Lung (tissue), 16 donors: ENCODE results near the gene CFAP74. TPM values are rescaled to one million over a fixed set of nuclear protein-coding genes. Genes with fewer than 3 reads are reported as not detected.

ENCODE experiments used
- ATAC-seq: fragments of 200-7000 bp; cut with Tn5 transposase; one replicate; pipeline ENCODE4 v1.9.1; 2020; ENCODE audit warnings: moderate number of reproducible peaks; ENCODE audit not compliant: insufficient read depth, low FRiP score
- DNase-seq, 3 donors: peaks; one replicate each; pipeline ENCODE4 v3.0.0-alpha.2; 2013 to 2017
- H3K27ac ChIP-seq, 2 donors: one replicate each; pipeline ENCODE4 v1.5.1; 2013; ENCODE audit warnings: mild to moderate bottlenecking in 2 of 2, moderate library complexity in 2 of 2, control low read depth in 1 of 2, inconsistent platforms in 1 of 2, low read depth in 1 of 2, low read length in 1 of 2
- H3K27me3 ChIP-seq, 3 donors: one replicate each; pipeline ENCODE4 v1.5.1; 2013; ENCODE audit warnings: low read length in 2 of 3; ENCODE audit not compliant: control insufficient read depth in 3 of 3, insufficient read depth in 3 of 3
- H3K36me3 ChIP-seq, 4 donors: one replicate each; pipeline ENCODE4 v1.5.1; 2013; ENCODE audit warnings: low read length in 4 of 4, mild to moderate bottlenecking in 1 of 4, moderate library complexity in 1 of 4; ENCODE audit not compliant: control insufficient read depth in 4 of 4, insufficient read depth in 4 of 4
- H3K4me1 ChIP-seq, 5 donors: one replicate each; pipeline ENCODE4 v1.5.1; 2013; ENCODE audit warnings: low read length in 5 of 5, mild to moderate bottlenecking in 2 of 5, moderate library complexity in 1 of 5; ENCODE audit not compliant: control insufficient read depth in 5 of 5, insufficient read depth in 5 of 5
- H3K4me3 ChIP-seq: one replicate; pipeline ENCODE4 v1.5.1; 2013; ENCODE audit warnings: mild to moderate bottlenecking, control low read depth, moderate library complexity
- H3K9ac ChIP-seq, 2 donors: one replicate each; pipeline ENCODE4 v1.5.1; 2013; ENCODE audit warnings: low read length in 2 of 2, control low read depth in 1 of 2; ENCODE audit not compliant: insufficient read depth in 1 of 2
- H3K9me3 ChIP-seq, 4 donors: one replicate each; pipeline ENCODE4 v1.5.1; 2013; ENCODE audit warnings: low read length in 3 of 4, mild to moderate bottlenecking in 1 of 4, moderate library complexity in 1 of 4; ENCODE audit not compliant: control insufficient read depth in 4 of 4, insufficient read depth in 3 of 4
- CTCF ChIP-seq: IDR thresholded peaks from 2 replicates; pipeline ENCODE4 v1.5.1; 2012; ENCODE audit warnings: mild to moderate bottlenecking; ENCODE audit errors: control extremely low read depth, extremely low read depth
- WGBS, 2 donors: extraction: QIAGEN DNeasy Blood & Tissue Kit; methylation state at CpG; one replicate each; pipeline ENCODE4 v1.1.7; 2013; 5-methylcytosine and 5-hydroxymethylcytosine counted together
- long read RNA-seq, 5 donors: transcript quantifications; one replicate each; lab custom pipeline, GENCODE V29; 2026
- polyA plus RNA-seq, 2 donors: library from polyadenylated mRNA; stranded (reverse); fragments of 200-250 nt; gene quantifications; one replicate each; pipeline ENCODE4 v1.2.1, GENCODE V29; 2013
- total RNA-seq, 2 donors: library from RNA; depleted of rRNA in 1 of 2; stranded (reverse); fragments of >200 nt in 1 of 2; gene quantifications; one replicate each; pipeline ENCODE4 v1.2.1, GENCODE V29; 2014 to 2021
- donor health status: control.
- donor health status: control.
- donor health status: Bipolar disorder and iron deficiency.
- donor health status: healthy.
- donor health status: DM: yes; HTN: yes; CAD: no.

CFAP74 gene
- total RNA-seq (10 to 100 TPM in 1 of 2 donors, 1 to 10 TPM in 1; 7.3 to 20.8 TPM), polyA plus RNA-seq (1 to 10 TPM; 3.1 to 3.2 TPM)
- long read RNA-seq, donor 1, result 0 reads
- long read RNA-seq, donor 2, result 0 reads
- long read RNA-seq, donor 3, result 0 reads
- long read RNA-seq, donor 4, result 0 reads
- long read RNA-seq, donor 5, result 0 reads

GRCh38 chr1:2003541-2004131 lies at the start of gene CFAP74:
TSS of gene CFAP74 (minus strand) at chr1:2003786. CDS start at chr1:1990956, 12,830 bp downstream.
- H3K27ac ChIP-seq, result no peak within 1 kb of the TSS
- no peaks in the 10 kb centered on the region for H3K36me3 ChIP-seq
- ATAC-seq (no peak), DNase-seq (peak; percentile 80 to 86 (median 85))
- peaks cover 0 to 7% (median 3%) of the 10 kb centered on the region in 5 donors for H3K4me1 ChIP-seq
- no peak within 1 kb of the TSS for H3K9ac ChIP-seq
- 3 to 6% methylated on average over 49 of the region's 49 CpGs for WGBS, 2 donors
- no peaks in the 10 kb centered on the region for H3K27me3 ChIP-seq
- TF ChIP-seq CTCF, result no peak
- no peaks in the 10 kb centered on the region for H3K9me3 ChIP-seq
- no peak within 1 kb of the TSS for H3K4me3 ChIP-seq

- Histone ChIP-seq H3K4me3 (no peak overlapping the region), H3K9me3 (no peaks in the 10 kb centered on the region), H3K36me3 (no peaks in the 10 kb centered on the region), H3K9ac (no peak overlapping the region), H3K4me1 (peaks cover 0 to 15% (median 0%) of the 10 kb centered on the region in 5 donors), H3K27me3 (peaks cover 0 to 9% (median 7%) of the 10 kb centered on the region in 3 donors), H3K27ac (peak overlapping the region in 1 of 2 donors; percentile 56)
- ATAC-seq (no peak), DNase-seq (no peak)
- WGBS, 2 donors, result 86 to 91% methylated on average over 17 of the region's 17 CpGs
- no peak for TF ChIP-seq CTCF
Observed at GRCh38 chr1:2053217-2053616, 49.6 kb upstream of the CFAP74 start.

GRCh38 chr1:2052756-2053155 lies 49.2 kb upstream of the CFAP74 start:
- H3K27me3 ChIP-seq, result peaks cover 0 to 9% (median 8%) of the 10 kb centered on the region in 3 donors
- H3K36me3 ChIP-seq, result no peaks in the 10 kb centered on the region
- 81 to 82% methylated on average over 10 of the region's 10 CpGs for WGBS, 2 donors
- peak overlapping the region in 1 of 2 donors; percentile 56 for H3K27ac ChIP-seq
- DNase-seq (no peak), ATAC-seq (no peak)
- H3K4me1 ChIP-seq, result peaks cover 0 to 15% (median 0%) of the 10 kb centered on the region in 5 donors
- TF ChIP-seq CTCF, result no peak
- H3K9ac ChIP-seq, result no peak overlapping the region
- H3K4me3 ChIP-seq, result no peak overlapping the region
- no peaks in the 10 kb centered on the region for H3K9me3 ChIP-seq
